Measurements from ENCODE around the gene STK17B. TPM values are rescaled to one million over a fixed set of nuclear protein-coding genes. Genes with fewer than 3 reads are reported as not detected.

Gene STK17B
- total and polyA plus RNA-seq, 2 of the 8 experiments (the other 6 are each of a cell fraction or from before 2014, with no cell fraction given): 1.8 to 10.5 TPM

GRCh38 chr2:196123679-196124373 lies 47.6 kb downstream of the STK17B start:
- H2BK12ac ChIP-seq (ENCODE audit: low read depth, low read length): peak overlapping the region; percentile 9; the same call in 1 of the 2 replicates
- H3K23ac ChIP-seq (ENCODE audit: insufficient read length): no peak overlapping the region
- ChIA-PET POLR2A (ENCODE audit: partially characterized antibody) (no interaction called here), CTCF (ENCODE audit: partially characterized antibody) (interaction anchor here (1.1 kb wide), 1 partner anchor 9 kb away, joined by 4 read pairs; no protein-coding TSS in a partner anchor)
- H3K79me2 ChIP-seq (ENCODE audit: control insufficient read depth in 1 of 2, insufficient read depth in 2 of 2, low read length in 2 of 2): no peaks in the 10 kb centered on the region
- peak overlapping the region; percentile 74 for H2AFZ ChIP-seq (ENCODE audit: low read length)
- H2AK5ac ChIP-seq (ENCODE audit: low read depth, low read length): no peak overlapping the region
- H3K9me3 ChIP-seq (ENCODE audit: insufficient read depth in 2 of 2, low read depth in 1 of 2, low read length in 1 of 2): peaks cover 12 to 14% of the 10 kb centered on the region in 2 experiments; a peak in 3 of 4 replicates
- no peak overlapping the region for H3K27ac ChIP-seq (ENCODE audit: low read depth, low read length)
- H3K23me2 ChIP-seq (ENCODE audit: low read depth, low read length): no peaks in the 10 kb centered on the region
- no peak overlapping the region for H3K14ac ChIP-seq (ENCODE audit: insufficient read length)
- H2BK15ac ChIP-seq (ENCODE audit: low read length): no peak overlapping the region
- no peaks in the 10 kb centered on the region for H4K20me1 ChIP-seq (replicated peaks in 1 of 2; ENCODE audit: control insufficient read depth in 1 of 2, insufficient read depth in 2 of 2, low read length in 2 of 2)
- FAIRE-seq: no peak
- no peak overlapping the region for H2BK5ac ChIP-seq (ENCODE audit: low read depth, low read length)
- no peak overlapping the region for H3K4me3 ChIP-seq (ENCODE audit: extremely low read depth in 1 of 4, insufficient read depth in 2 of 4, low read depth in 3 of 4, low read length in 4 of 4)
- H3K27me3 ChIP-seq (replicated peaks in 1 of 4; ENCODE audit: control insufficient read depth in 3 of 4, extremely low read depth in 1 of 4, insufficient read depth in 3 of 4, low read length in 3 of 4): no peaks in the 10 kb centered on the region
- no peak for DNase-seq (ENCODE audit: low read depth in 1 of 2, low spot score in 2 of 2)
- no peak overlapping the region for H3K56ac ChIP-seq (replicated peaks; ENCODE audit: insufficient read length, low read depth, low read length)
- no peaks in the 10 kb centered on the region for H3K4me1 ChIP-seq (replicated peaks in 1 of 4; ENCODE audit: control insufficient read depth in 3 of 4, insufficient read depth in 4 of 4, low read length in 3 of 4)
- H4K8ac ChIP-seq (ENCODE audit: extremely low read depth, insufficient read depth, low read length): no peak overlapping the region
- WGBS, 2 experiments (ENCODE audit: extremely low coverage in 1 of 2, insufficient coverage in 1 of 2, insufficient read length in 1 of 2, insufficient replicate concordance in 2 of 2, low coverage in 1 of 2, low lambda C conversion rate in 2 of 2, missing lambda C conversion rate in 1 of 2): 92% methylated on average over 6 of the region's 6 CpGs; no CpG with 5 or more reads in 1 of the 2 experiments
- H3K36me3 ChIP-seq (ENCODE audit: control insufficient read depth in 2 of 4, insufficient read depth in 4 of 4, low read length in 3 of 4): peaks cover 0 to 4% (median 1%) of the 10 kb centered on the region in 4 experiments; a peak in 3 of 8 replicates
- H3K4me2 ChIP-seq (ENCODE audit: insufficient read depth in 1 of 2, low read depth in 2 of 2, low read length in 2 of 2): no peak overlapping the region
- no peak overlapping the region for H2BK120ac ChIP-seq (replicated peaks; ENCODE audit: low read depth, low read length)
- TF ChIP-seq CHD1 (IDR thresholded peaks at IDR 0.05; ENCODE audit: low read depth, low read length): no peak
- TF ChIP-seq SP2 (IDR thresholded peaks at IDR 0.05; ENCODE audit: low read length): no peak
- TF ChIP-seq CEBPB (IDR thresholded peaks at IDR 0.05; ENCODE audit: low read depth, low read length): no peak
- TF ChIP-seq KDM5A (IDR thresholded peaks at IDR 0.05; ENCODE audit: low read length): no peak
- TF ChIP-seq SUZ12 (IDR thresholded peaks at IDR 0.05; ENCODE audit: low read length): no peak
- no peak overlapping the region for H2BK20ac ChIP-seq (ENCODE audit: low read length)
- H4K91ac ChIP-seq (replicated peaks; ENCODE audit: insufficient read length, low read length): no peak overlapping the region
- H3K79me1 ChIP-seq (ENCODE audit: low read depth, low read length): no peaks in the 10 kb centered on the region
- H3K18ac ChIP-seq (ENCODE audit: extremely low read depth, low read length): no peak overlapping the region
- no peak overlapping the region for H3K4ac ChIP-seq (replicated peaks; ENCODE audit: insufficient read length, low read depth, low read length)
- no peak overlapping the region for H3K9ac ChIP-seq (replicated peaks in 1 of 4; ENCODE audit: extremely low read depth in 1 of 4, low read depth in 3 of 4, low read length in 3 of 4)
- no peak overlapping the region for H4K5ac ChIP-seq (ENCODE audit: insufficient read length, low read depth, low read length)

Measured in H1 (cell line).